Calu3 (cell line): ENCODE measurements around the gene URM1. TPM values are rescaled to one million over a fixed set of nuclear protein-coding genes. Genes with fewer than 3 reads are reported as not detected.

Source experiments
- BruUV-seq: library from RNA; stranded (reverse); fragments of 400-500 nt; replicated peaks from 2 replicates; lab custom pipeline; 2021; lab: Mats Ljungman, UMichigan
- CTCF ChIA-PET: fragments of 300-600 bp; sonication (Branson Sonifier 250); formaldehyde crosslinking; loops from one replicate; lab custom pipeline; 2022; ENCODE audit warnings: antibody characterized with exemption; lab: Charles Lee
- DNase-seq: peaks from one replicate; pipeline ENCODE4 v3.0.0; 2022
- H3K27ac Mint-ChIP-seq: one replicate; pipeline ENCODE4 v1.8.0; 2022; ENCODE audit warnings: mixed read lengths; ENCODE audit not compliant: unreplicated experiment
- H3K27me3 Mint-ChIP-seq: one replicate; pipeline ENCODE4 v1.8.0; 2022; ENCODE audit warnings: mixed read lengths; ENCODE audit not compliant: unreplicated experiment
- H3K36me3 Mint-ChIP-seq: one replicate; pipeline ENCODE4 v1.8.0; 2022; ENCODE audit warnings: mild to moderate bottlenecking, moderate library complexity, mixed read lengths; ENCODE audit not compliant: insufficient read depth, unreplicated experiment
- H3K4me1 Mint-ChIP-seq: one replicate; pipeline ENCODE4 v1.8.0; 2022; ENCODE audit warnings: mild to moderate bottlenecking, low read depth, mixed read lengths; ENCODE audit not compliant: unreplicated experiment
- H3K4me3 Mint-ChIP-seq: one replicate; pipeline ENCODE4 v1.8.0; 2022; ENCODE audit warnings: mild to moderate bottlenecking, low read depth, moderate library complexity, mixed read lengths; ENCODE audit not compliant: unreplicated experiment
- H3K9me3 Mint-ChIP-seq: one replicate; pipeline ENCODE4 v1.8.0; 2022; ENCODE audit warnings: low read depth, mixed read lengths; ENCODE audit not compliant: unreplicated experiment
- CTCF ChIP-seq: fragments of 200-600 bp; IDR thresholded peaks from one replicate; pipeline ENCODE4 v1.8.0; 2022; ENCODE audit warnings: antibody characterized with exemption; ENCODE audit not compliant: unreplicated experiment
- intact Hi-C: fragments of 100-400 bp; cut with micrococcal nuclease; formaldehyde crosslinking; loops from one replicate; pipeline ENCODE4 v1.10.0; 2022; ENCODE audit not compliant: unreplicated experiment
- total RNA-seq: library from RNA; stranded (reverse); gene quantifications from 2 replicates; pipeline ENCODE4 v1.2.3, GENCODE V29; 2022

Gene URM1
- total RNA-seq, 1 experiment from 2014 or later: 38.6 TPM

- H3K4me3 Mint-ChIP-seq: no peak overlapping the region
- CTCF ChIA-PET: no interaction called here
- no TSS peak for BruUV-seq
- DNase-seq: no peak
- peaks cover 12% of the 10 kb centered on the region for H3K27me3 Mint-ChIP-seq
- no peak for TF ChIP-seq CTCF
- H3K9me3 Mint-ChIP-seq: no peaks in the 10 kb centered on the region
- no peak overlapping the region for H3K27ac Mint-ChIP-seq
- no peaks in the 10 kb centered on the region for H3K4me1 Mint-ChIP-seq
- intact Hi-C loops: no loop called here
- H3K36me3 Mint-ChIP-seq: no peaks in the 10 kb centered on the region
Measured at GRCh38 chr9:128406848-128407391, 35.7 kb downstream of the URM1 start.

GRCh38 chr9:128408963-128409431 is 37.8 kb downstream of the URM1 start:
- CTCF ChIA-PET: interaction anchor here (1.1 kb wide), 1 partner anchor 11 kb away, joined by 3 read pairs; the partner anchor contains the start of gene CERCAM
- Mint-ChIP-seq H3K4me1 (no peaks in the 10 kb centered on the region), H3K36me3 (no peaks in the 10 kb centered on the region), H3K27ac (no peak overlapping the region), H3K27me3 (peaks cover 21% of the 10 kb centered on the region), H3K4me3 (no peak overlapping the region), H3K9me3 (no peaks in the 10 kb centered on the region)
- DNase-seq: no peak
- no peak for TF ChIP-seq CTCF
- no TSS peak for BruUV-seq
- intact Hi-C loops: no loop called here

- Mint-ChIP-seq H3K9me3 (no peaks in the 10 kb centered on the region), H3K4me3 (no peak overlapping the region), H3K4me1 (peaks cover 4% of the 10 kb centered on the region), H3K27me3 (peaks cover 25% of the 10 kb centered on the region), H3K27ac (no peak overlapping the region), H3K36me3 (no peaks in the 10 kb centered on the region)
- CTCF ChIA-PET: interaction anchor here (1.1 kb wide), 1 partner anchor 11 kb away, joined by 3 read pairs; the partner anchor contains the start of gene CERCAM
- DNase-seq: no peak
- no peak for TF ChIP-seq CTCF
- BruUV-seq: no TSS peak
- intact Hi-C loops: no loop called here
Measured at GRCh38 chr9:128409450-128409849, 38.3 kb downstream of the URM1 start.

- Mint-ChIP-seq H3K4me3 (no peak overlapping the region), H3K27ac (no peak overlapping the region), H3K9me3 (no peaks in the 10 kb centered on the region), H3K27me3 (peaks cover 30% of the 10 kb centered on the region), H3K4me1 (peaks cover 9% of the 10 kb centered on the region), H3K36me3 (peaks cover under 1% of the 10 kb centered on the region)
- TF ChIP-seq CTCF: no peak
- intact Hi-C loops: loop anchor here (5.0 kb wide), 2 partner anchors 48 to 113 kb away; no protein-coding TSS in a partner anchor
- CTCF ChIA-PET: interaction anchor here (1.1 to 1.5 kb wide), 2 partner anchors 10 to 48 kb away, joined by 3 to 12 read pairs; partner anchors contain the start of gene CERCAM
- BruUV-seq: no TSS peak
- no peak for DNase-seq
Measured at GRCh38 chr9:128409978-128410377, 38.8 kb downstream of the URM1 start.
